NCI-H1694 treated with DMSO at 0.1 percent for 48 hours (cell line): Measurements from ENCODE around the gene UNC5CL.
A peak's percentile ranks its signal among the peaks of the same experiment; 100 is the strongest.
"Not testable (repeated sequence)": the region's sequence is repeated elsewhere in the genome, so short reads cannot be mapped to it uniquely, and the experiment has no call there.

Source experiments
- DNase-seq: peaks from one replicate; lab custom pipeline; 2025; lab: John Stamatoyannopoulos, UW

UNC5CL gene

DNA sequence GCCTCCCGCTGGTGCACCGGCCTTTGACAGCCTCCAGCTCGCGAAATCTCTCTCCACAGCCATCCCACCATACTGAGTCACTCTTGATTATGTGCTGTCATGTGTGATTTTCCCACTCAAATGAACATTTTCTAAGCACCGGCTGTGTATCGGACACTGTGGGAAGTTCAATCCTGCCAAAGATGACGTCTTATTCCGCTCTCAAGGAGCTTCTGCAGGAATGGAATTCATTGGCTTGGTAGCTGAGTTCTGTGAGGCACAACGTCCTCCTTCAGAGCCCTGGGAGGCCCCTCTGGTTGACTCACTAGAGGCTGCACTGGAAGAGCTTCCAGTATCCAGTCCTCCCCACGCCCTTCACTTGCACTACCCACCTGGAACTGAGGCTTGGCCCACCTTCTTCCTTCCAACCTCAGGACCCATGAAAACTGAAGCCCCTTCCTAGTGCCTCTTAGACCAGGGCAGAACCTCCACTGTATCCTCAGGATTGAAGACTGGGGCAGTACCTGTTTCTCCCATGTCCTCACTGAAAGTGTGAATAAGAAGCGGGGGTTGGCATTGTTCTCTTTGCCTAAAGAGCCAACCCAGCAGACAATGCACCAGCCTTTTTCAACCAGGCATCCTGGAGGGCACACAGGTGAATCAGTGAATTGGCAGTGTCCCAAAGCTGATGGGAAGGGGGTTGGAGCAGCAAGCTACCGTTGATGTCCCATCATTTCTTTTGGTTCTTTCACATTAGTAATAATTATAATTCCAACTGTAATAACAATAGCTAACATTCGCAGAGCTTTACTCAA is 1.7 kb downstream of the UNC5CL start:
- no peak for DNase-seq

DNA sequence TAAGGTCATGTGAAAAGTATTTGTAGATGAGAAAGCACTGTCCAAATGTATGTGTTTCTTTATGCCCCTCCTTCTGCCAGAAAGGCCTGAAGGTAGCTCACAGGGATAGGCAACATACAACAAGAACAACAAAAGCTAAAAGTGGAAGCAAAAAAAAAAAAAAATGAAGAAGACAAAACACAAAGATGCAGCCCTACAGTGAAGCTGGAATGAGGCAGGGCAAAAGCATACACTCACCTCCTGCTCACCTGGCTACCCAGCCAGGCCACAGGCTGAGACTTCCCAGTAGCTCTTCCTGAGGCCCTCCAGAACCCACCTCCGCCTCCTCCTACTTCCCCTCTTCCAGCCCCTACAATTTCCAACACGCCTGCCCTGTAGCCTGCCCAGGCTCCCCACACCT is 2.4 kb downstream of the UNC5CL start:
- no peak for DNase-seq

DNA sequence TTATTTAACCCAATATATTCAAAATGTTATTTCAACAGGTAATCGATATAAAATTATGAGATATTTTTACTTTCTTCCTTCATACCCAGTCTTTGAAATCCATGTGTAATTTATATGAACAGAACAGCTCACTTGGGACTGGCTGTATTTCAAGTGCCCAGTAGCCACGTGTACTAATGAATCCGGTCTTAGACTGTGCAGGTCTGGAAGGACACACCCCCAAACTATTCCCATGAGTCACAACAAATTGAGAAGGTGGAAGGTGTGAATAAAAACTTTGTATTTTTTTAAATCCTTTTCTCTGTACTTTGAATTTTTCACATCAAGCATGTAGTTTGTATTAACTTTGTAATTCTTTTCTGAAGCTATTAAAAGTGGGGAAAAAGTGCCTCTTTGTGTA is 2.8 kb downstream of the UNC5CL start:
- no peak for DNase-seq

DNA sequence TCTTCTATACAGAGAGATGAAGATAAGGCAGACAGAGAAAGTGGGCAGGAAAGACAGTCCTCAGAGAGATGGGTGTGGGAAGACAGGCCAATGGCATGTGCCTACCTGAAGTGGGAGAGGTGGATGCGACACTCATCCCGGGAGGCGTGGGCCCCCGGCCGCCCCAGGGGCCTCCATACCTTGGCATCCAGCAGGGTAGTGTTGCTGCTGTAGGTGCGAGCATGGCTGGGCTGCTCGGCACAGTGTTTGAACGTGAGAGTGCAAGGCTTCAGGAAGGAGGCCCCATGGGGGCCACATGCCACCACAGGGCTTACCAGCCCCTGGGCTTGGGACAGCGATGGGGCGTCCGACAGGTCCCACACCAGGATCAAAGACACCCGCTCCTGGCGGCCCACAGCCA is 5.2 kb downstream of the UNC5CL start:
- DNase-seq, result no peak

DNA sequence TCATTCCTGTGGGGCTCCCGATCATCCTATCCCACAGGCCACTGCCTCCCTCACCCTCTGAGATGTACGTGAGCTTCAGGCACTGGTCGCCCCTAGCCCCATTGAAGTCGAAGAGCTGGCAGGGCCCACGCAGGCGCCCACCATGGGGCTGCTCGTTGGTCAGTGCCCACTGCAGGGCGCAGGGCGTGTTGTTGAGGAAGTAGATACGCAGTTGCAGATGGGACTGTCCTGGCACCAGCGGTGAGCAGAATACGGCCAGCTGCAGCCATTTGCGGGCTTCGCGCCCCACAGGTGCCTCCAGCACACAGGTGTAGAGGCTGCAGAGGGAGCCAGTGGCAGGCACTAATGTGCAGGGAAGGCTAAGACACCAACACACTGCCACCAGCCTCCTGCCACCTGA is 6.2 kb downstream of the UNC5CL start:
- DNase-seq, result no peak

DNA sequence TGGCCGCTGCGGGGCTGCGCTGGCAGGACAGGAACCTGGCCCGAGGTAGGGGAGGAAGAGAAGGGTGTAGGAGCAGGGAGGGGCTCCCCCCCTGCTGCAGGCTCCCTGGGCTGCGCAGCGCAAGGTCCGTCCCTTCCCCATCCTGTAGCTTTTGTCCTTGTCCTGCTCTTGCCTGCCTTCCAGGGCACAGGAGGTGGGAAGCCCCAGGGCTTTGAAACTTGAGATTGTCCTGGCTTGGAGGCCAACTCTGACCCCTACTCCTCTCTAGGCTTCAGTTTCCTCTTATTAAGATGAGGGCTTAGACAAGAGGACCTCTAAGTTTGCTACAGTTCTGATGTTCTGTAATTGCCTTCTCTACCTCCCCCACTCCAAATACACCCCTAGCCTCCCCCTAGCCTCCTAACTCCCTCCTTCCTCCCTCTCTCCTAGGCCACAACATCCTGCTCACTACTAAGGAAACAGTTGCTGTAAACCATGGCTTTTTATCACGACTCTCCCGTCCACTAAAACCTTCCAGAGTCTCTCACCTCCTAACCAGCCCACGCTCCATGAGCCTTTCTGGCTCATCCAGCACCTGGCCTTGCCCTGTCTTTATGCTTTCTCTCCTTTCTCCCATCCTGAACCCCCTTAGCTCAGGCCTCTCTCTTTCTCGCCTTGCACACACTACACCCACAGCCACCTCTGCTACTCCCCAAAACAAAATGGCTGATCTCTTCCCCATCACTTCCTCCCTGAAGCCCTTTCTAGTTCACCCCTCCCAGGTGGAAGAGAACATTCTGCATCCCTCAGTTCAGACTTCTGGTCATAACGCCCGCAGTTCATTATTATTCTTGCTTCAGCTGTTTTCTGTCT is 10.2 kb downstream of the UNC5CL start:
- no peak for DNase-seq

DNA sequence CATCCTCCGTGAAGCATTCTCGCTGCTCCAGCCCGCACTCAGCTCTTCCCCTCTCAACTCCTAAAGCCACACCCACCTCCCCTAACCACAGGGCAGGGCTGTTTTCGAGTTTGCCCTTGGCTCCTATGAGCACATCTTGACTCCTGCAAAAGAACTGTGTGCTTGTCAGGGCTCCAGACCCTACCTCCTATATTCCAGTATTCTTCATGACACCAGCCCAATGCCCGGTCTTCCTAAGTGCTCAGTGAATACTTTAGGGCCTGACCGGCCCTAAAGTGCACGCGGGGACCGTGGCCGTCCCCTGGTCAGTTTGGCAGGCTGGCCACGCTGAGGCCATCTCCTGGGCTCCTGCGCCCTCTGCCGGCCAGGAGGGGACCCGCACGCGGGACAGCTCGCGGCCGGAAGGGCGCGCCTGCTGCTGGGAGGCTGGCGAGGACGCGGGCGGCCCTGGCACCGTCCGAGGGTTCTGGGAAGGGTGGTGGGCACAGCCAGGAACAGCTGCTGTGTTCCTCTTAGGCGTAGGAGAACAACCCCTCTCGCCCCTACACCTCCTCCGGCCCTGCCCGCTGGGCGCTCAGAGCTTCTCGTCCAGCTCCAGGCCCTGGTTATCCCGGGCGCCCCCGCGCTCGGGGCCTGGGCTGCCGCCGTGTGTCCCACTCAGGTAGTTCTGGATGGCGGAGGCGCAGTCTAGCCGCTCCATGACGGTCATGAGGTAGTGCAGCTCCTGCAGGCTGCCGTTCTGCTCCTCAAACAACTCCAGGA is 11.0 kb downstream of the UNC5CL start:
- DNase-seq, result no peak

DNA sequence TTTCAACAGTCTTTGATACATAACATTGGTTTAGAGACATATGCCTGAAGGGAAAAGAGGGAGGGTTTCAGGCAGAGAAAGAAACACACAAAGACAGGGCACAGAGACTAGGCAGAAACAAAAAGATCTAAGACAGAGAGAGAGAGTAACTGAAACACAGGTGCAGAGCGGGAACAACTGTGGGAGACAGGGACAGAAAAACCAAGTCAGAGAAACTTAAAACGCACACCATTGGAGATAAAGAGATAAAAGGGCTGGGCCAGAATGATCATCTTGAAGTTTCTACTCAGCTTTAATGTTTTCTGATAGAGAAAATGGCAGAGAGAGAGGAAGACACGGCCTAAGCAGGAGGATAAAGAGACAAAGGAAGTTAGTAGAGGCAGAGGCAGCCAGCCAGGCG is 11.8 kb downstream of the UNC5CL start:
- no peak for DNase-seq

DNA sequence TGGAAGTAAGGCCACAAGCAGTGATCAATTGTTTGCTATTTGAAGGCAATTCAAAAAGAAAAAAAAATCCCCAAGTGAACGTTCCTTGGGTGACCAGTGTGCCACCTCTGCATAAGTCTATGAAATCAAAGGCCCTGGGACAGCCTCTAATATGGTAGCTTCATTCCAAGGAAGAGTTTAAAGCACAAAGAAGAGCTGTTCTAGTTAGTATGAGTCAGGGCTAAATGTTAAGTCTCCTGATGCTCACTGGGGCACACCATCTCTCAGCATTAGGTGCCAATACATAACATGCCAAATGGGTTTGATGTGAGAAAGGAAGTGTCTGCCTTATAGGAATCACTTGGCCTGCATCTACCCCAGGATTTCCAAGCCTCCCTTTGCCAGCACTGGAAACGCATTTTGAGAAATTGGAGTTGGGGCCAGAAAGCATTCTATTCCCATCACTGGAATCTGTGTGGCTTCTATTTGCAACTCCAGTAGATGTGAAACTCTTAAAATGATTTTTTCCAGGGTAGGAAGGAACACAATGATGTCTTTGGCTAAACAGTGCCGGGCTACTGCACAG is 13.0 kb downstream of the UNC5CL start:
- no peak for DNase-seq

DNA sequence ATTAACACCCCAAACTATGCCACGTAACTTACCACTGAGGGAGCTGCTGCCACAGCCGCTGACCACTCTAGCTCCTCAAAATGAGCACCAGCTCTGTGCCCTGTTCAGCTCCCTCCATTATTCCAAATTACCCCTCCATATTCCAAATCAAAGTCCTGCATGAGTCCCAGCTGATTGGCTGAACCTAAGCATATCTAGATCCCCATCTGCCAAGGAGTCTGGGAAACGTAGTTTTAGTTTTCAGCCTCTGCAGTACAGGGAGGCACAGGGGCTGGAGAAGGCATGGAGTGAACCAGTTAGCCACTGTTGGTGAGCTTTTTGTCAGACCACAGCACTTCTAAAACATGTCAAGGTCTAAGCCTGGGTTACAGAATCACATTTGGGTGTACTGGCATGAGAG is 15.9 kb downstream of the UNC5CL start:
- DNase-seq, result no peak

DNA sequence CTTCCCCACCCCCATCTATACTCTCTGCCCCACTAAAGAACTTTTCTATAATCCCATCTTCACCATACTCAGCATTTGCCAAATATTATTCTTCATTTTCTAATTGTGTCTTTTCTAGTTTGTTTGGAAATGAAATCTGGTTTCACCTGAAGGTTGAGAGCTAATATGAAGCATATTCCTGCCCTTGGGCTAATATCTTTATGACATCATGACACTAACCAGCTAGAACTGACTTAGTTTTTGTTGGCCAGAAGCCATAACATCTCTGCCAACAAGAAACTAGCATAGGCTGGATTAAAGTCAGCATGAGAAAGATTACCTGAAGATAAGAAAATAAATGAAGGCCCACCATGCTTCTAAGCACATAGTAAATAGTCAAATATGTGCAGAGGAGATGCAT is 16.7 kb downstream of the UNC5CL start:
- DNase-seq, result no peak

DNA sequence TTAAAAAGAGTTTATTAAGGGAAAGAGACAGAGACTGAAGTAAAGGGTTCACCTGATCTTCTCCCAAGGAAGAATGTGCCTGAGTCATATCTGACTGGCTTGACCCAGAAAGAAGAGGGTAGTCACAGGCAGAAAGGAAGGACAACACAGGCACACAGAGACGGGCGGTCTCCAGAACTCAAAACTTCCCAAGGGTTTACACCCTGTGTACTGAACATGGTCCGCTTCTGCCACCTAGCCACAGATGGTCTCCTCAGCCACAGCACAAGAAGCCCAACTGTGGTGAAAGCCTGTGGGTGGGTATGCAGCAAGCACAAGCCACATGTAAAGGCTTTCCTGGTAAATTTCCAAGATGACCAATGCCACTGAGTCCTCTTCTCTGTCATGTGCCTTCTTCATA is 17.2 kb downstream of the UNC5CL start:
- DNase-seq, result no peak

DNA sequence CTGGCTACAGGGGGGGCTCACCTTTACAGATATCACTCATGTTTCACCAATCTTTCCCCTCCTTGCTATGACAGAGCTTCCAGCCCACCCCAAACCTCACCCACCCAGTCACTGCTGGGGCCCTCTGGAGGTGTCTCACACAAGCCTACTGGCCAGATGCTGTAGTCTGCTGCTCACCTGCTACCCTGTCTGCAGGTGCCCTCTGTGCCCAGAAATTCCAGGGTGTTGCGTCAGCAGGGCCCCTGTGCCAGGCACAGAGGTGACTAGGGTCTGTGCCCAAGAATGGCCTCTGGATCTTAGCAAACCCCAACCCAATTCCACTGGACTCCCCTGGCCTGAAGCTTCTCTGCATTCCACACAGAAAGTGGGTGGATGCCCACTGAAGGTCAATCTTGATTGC is 21.4 kb downstream of the UNC5CL start:
- DNase-seq, result no peak

DNA sequence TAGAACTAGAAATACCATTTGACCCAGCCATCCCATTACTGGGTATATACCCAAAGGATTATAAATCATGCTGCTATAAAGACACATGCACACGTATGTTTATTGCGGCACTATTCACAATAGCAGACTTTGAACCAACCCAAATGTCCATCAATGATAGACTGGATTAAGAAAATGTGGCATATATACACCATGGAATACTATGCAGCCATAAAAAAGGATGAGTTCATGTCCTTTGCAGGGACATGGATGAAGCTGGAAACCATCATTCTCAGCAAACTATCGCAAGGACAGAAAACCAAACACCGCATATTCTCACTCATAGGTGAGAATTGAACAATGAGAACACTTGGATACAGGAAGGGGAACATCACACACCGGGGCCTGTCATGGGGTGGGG is 23.2 kb downstream of the UNC5CL start:
- DNase-seq, result not testable (repeated sequence)

DNA sequence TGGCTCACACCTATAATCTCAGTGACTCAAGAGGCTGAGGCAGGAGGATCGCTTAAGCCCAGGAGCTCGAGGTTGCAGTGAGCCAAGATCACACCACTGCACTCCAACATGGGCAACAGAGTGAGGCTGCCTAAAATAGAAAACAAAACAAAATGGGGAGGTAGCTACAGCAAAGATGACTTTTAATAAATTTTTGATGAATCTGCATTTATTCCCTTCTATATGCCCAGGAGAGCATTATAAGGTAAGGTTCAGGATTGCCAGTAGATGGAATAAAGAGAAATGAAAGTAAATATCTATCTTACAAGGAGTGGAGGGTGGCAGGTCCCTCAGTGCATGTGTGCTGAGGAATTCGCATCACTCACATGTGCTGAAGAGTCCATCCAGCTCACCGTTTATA is 24.2 kb downstream of the UNC5CL start:
- no peak for DNase-seq

DNA sequence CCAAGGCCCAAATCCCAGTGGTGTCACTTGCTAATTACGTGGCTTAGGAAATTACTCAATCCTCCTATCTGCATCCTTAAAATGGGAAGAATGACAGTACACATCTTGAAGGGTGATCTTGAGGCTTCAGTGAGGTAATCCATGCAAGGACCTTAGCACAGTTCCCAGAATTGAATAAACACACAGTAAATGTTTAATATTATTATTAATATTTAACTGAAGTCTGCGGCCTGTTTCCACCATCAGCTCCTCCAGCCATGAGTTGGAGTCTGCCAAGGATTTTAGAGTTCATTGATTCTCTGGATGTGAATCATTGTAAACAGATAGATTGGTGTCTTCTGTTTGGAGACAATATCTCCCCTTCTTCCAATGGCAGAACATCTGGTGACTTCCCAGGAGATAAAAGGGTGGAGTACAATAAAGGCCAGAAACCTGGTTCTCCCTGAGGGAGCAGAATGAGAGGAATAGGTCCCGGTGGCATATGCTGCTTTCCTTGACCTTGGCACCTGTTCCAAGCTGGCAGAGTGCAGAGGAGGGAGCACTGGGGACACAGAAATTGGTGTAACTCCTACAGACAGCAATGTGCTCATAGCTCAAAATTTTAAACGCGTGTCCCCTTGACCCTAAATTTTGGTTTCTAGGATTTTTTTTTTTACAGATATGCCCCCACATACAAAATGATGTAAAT is 25.4 kb downstream of the UNC5CL start:
- no peak for DNase-seq

DNA sequence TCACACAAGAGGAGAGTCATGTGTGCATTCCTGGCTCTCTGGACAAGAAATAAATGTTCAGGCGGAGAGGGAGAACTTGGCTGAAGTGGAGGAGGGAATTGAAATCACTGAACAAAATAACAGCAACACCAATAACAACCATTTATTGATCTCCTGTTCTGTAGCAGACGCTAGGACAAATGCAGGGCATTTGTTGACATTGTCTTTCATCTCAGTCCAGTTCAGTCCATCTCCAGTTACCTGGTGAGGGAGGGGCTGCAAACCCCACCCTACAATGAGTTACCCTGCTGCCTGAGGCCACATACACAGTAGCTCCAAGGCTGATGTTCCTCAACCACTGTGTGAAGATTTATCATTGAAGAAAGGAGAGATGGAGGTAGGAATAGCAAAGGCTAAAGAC is 27.3 kb downstream of the UNC5CL start:
- DNase-seq, result no peak

DNA sequence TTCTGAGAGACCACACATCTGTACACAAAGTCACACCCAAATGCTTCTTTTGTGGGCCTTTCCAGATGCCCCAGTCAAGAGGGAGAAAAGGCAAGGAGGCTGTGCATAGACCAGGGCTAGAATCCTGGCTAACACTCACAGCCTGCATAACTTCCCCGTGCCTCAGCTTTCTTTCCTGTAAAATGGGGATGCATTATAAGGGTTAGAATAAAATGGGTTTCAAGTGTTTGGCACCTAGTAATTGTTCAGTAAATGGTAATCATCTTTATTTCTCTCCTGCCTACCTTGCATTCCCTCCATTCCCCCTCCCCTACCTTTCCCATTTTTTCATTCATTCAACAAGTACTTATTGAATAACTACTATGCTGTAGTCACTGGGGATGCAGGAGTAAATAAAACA is 29.4 kb downstream of the UNC5CL start:
- DNase-seq, result no peak

DNA sequence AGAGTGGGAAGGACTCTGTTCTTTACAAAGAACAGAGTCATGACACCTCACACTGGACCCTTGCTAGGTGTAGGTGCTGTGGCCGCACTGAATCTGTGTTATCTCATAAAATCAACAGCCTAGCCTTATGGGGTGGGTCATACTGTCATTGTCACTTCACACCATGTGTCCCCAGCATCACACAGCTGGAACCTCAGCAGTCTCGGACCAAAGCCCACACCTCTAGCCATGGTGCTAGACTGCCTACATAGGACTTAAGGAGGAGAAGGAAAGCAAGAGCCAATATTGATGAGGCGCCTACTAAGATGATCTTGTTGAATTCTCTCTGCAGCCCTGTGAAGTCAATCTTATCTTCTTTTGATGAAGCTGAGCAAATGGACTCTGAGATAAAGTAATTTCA is 31.0 kb downstream of the UNC5CL start:
- no peak for DNase-seq

DNA sequence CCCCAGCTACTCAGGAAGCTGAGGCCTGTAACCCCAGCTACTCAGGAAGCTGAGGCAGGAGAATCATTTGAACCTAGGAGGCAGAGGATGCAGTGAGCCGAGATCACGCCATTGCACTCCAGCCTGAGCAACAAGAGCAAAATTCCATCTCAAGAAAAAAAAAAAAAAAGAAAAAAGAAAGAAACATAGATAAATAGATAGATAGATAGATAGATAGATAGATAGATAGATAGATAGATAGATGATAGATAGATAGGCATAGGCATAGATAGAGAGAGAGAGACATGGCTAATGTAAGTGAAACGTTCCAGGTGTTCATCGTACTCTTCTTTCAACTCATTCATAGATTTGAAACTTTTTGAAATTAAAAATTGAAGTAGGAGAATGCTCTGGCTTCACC is 32.0 kb downstream of the UNC5CL start:
- not testable (repeated sequence) for DNase-seq

DNA sequence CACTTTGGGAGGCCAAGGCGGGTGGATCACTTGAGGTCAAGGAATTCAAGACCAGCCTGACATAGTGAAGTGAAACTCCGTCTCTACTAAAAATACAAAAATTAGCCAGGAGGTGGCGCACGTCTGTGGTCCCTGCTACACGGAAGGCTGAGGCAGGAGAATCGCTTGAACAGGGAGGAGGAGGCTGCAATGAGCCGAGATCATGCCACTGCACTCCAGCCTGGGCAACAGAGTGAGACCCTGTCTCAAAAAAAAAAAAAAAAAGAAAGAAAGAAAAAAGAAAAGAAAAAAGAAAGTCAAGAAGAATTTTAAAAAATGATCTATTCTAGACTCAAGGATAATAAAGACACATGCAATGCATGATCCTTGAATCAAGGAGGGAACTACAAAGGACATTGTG is 32.8 kb downstream of the UNC5CL start:
- DNase-seq, result peak; percentile 26

DNA sequence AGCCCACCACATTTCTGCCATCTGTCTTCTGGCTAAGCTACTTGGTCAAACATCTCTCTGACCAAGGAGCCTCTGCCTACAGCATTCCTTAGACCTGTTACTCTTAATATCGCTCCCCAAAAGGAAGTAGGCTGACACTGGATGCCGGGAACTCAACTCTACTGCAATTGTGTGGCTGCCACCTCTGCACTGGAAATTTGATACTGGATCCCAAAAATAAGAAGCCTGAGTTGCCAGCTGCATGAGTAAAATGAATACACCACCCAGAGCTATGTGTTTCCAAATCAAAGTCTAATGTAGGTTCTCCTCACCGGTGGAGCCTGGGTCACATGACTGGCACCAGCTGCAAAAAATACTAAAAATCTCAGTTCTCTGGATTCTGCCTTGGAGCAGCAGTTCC is 36.9 kb downstream of the UNC5CL start:
- DNase-seq, result no peak
